Duodenal mucosa (tissue), 2 donors: ENCODE data around the gene ATG14.

Experiments
- H3K27ac ChIP-seq: one replicate; pipeline ENCODE4 v1.7.0; 2013; ENCODE audit warnings: low read depth, low read length
- H3K27me3 ChIP-seq, 2 donors: one replicate each; pipeline ENCODE4 v1.7.0; 2013; ENCODE audit warnings: low read length in 2 of 2, control low read depth in 1 of 2; ENCODE audit not compliant: insufficient read depth in 2 of 2, control insufficient read depth in 1 of 2
- H3K36me3 ChIP-seq, 2 donors: one replicate each; pipeline ENCODE4 v1.7.0; 2013; ENCODE audit warnings: low read length in 2 of 2, control low read depth in 1 of 2; ENCODE audit not compliant: insufficient read depth in 2 of 2, control insufficient read depth in 1 of 2
- H3K4me1 ChIP-seq, 2 donors: one replicate each; pipeline ENCODE4 v1.7.0; 2013; ENCODE audit warnings: low read length in 2 of 2, control low read depth in 1 of 2; ENCODE audit not compliant: insufficient read depth in 2 of 2, control insufficient read depth in 1 of 2
- H3K4me3 ChIP-seq, 2 donors: one replicate each; pipeline ENCODE4 v1.7.0; 2013; ENCODE audit warnings: low read length in 2 of 2, low read depth in 1 of 2
- H3K9ac ChIP-seq, 2 donors: one replicate each; pipeline ENCODE4 v1.7.0; 2013; ENCODE audit warnings: low read length in 2 of 2, low read depth in 1 of 2
- H3K9me3 ChIP-seq, 2 donors: one replicate each; pipeline ENCODE4 v1.7.0; 2013; ENCODE audit warnings: low read length in 2 of 2, control low read depth in 1 of 2; ENCODE audit not compliant: control insufficient read depth in 1 of 2

Gene ATG14

DNA sequence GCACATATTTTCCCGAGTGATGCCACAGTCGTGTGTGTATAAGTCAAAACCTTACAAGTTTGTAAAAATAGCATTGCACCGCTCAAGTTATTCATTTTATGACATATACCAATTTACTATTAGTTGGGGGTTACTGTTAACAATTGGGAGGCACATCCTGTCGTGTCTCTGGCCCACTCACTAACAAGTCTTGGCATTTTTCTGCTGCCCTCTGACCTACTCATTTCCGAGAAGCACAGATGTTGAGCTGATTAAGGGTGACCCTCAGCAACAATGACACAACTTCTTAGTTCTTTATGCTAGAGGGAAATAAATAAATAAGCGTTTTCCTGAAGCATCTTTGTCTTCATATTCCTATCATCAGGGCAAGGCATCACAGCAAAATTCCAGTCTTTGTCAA lies 6.8 kb upstream of the ATG14 start:
- H3K9ac ChIP-seq: no peak overlapping the region
- H3K9me3 ChIP-seq: no peaks in the 10 kb centered on the region
- peaks cover 10% of the 10 kb centered on the region in 2 donors for H3K4me1 ChIP-seq
- H3K4me3 ChIP-seq: no peak overlapping the region
- H3K27me3 ChIP-seq: no peaks in the 10 kb centered on the region
- no peaks in the 10 kb centered on the region for H3K36me3 ChIP-seq
- no peak overlapping the region for H3K27ac ChIP-seq

DNA sequence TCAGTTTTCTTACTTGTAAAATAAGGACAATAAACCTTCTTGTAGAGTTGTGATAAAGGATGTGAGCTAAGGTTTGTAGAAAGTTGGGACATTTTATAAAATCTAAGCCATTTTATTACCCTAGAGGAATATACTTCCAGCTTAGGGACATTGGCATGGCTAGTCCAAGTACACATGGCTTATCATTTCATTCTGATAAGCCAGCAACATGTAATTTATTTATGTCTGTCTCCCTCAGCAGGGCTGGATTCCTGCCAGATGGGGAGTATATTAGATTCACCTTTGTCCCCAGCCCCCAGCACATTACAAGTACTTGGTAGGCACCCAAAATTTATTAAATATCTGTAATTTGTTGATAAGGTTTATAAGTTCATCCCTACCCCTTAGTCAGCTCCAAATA lies 6.3 kb upstream of the ATG14 start:
- H3K27ac ChIP-seq: no peak overlapping the region
- no peaks in the 10 kb centered on the region for H3K27me3 ChIP-seq
- no peaks in the 10 kb centered on the region for H3K36me3 ChIP-seq
- no peaks in the 10 kb centered on the region for H3K9me3 ChIP-seq
- no peak overlapping the region for H3K4me3 ChIP-seq
- H3K9ac ChIP-seq: no peak overlapping the region
- peaks cover 10% of the 10 kb centered on the region in 2 donors for H3K4me1 ChIP-seq

DNA sequence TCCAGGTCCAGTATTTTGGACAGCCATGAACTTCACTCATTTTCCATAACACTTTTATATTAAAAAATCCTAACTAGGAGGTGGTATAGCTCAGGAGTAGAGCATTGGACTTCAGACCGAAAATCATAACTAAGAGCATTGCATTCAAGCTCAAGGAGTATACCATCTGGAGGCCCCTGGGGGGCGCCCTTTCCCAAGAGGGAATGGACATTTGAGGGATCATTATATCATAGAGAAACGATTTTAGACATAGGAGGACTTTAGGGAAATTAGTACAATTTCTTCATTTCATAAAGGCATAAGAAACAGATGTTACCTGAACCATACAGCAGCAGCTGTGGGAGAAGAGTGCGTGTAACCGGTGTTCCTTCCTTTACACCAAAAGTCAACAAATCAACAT lies 5.2 kb upstream of the ATG14 start:
- H3K9me3 ChIP-seq: no peaks in the 10 kb centered on the region
- H3K27me3 ChIP-seq: no peaks in the 10 kb centered on the region
- H3K36me3 ChIP-seq: no peaks in the 10 kb centered on the region
- H3K27ac ChIP-seq: no peak overlapping the region
- no peak overlapping the region for H3K4me3 ChIP-seq
- no peak overlapping the region for H3K9ac ChIP-seq
- H3K4me1 ChIP-seq: peaks cover 18 to 19% of the 10 kb centered on the region in 2 donors

DNA sequence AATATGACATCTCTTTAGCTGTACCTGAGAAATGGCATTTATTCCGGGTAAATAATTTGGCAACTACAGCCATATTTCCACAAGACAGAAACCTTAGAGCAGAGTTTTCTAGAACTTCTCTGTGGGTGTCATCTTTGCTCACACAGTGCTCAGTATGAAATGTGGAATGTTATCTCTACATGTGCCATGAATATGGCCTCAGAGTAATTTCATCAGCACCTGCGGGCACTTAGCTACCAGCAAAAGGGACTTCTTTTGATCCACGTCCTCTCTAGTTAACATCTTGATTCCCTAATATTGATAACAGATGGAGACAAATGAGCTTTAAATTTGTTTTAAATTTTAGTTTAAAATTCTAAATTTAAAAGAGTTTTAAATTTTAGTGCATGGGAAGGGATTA lies 2.9 kb upstream of the ATG14 start:
- H3K9ac ChIP-seq: no peak overlapping the region
- no peak overlapping the region for H3K4me3 ChIP-seq
- no peaks in the 10 kb centered on the region for H3K36me3 ChIP-seq
- H3K27me3 ChIP-seq: no peaks in the 10 kb centered on the region
- H3K9me3 ChIP-seq: no peaks in the 10 kb centered on the region
- H3K27ac ChIP-seq: no peak overlapping the region
- H3K4me1 ChIP-seq: peaks cover 27 to 30% of the 10 kb centered on the region in 2 donors

DNA sequence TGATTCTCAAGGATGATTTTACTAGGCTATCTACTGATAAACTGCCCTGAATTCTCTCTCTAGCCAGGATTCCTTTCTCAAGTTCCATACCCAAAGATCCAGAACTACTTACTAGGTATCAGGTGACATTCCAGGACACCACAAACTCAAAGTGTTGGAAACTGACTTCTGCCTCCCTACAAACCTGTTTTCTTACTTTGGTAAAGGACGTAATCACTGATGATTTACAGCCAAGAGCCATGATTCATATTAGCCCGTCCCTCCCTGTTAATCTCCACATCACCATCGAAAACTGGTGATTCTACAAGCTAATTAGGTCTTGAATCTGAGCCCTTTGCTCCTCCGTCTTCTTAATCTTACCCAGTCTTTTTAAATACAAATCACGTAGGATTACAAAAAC lies 1.0 kb upstream of the ATG14 start:
- Histone ChIP-seq H3K4me3 (peak overlapping the region in 1 of 2 donors; percentile 87), H3K4me1 (peaks cover 22 to 27% of the 10 kb centered on the region in 2 donors), H3K9me3 (no peaks in the 10 kb centered on the region), H3K36me3 (peaks cover 0 to 2% of the 10 kb centered on the region in 2 donors), H3K9ac (peak overlapping the region in 1 of 2 donors; percentile 88), H3K27ac (no peak overlapping the region), H3K27me3 (no peaks in the 10 kb centered on the region)

DNA sequence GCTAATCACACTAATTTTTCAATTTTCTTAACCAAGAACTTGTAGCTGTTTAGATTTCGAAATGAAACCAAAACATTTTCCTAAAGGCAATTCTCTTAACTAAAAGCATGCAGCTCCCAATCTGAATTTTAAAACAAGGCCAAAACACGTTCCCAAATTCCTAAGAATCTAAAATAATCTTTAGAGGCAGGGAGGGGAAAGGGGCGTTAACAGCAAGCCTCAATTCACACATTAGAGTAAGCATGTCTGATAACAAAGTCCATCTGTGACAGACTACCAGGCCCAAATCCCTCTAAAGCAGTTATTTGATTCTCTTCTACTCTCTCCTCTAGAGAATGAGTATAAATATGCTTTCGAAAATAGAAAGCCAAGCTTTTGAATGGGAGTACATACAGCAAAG lies 754 bp downstream of the ATG14 start:
- peak overlapping the region; percentile 87 to 96 for H3K4me3 ChIP-seq
- peak overlapping the region; percentile 88 to 93 for H3K9ac ChIP-seq
- H3K4me1 ChIP-seq: peaks cover 17 to 19% of the 10 kb centered on the region in 2 donors
- H3K27ac ChIP-seq: no peak overlapping the region
- H3K36me3 ChIP-seq: peaks cover 0 to 2% of the 10 kb centered on the region in 2 donors
- H3K27me3 ChIP-seq: no peaks in the 10 kb centered on the region
- H3K9me3 ChIP-seq: no peaks in the 10 kb centered on the region

DNA sequence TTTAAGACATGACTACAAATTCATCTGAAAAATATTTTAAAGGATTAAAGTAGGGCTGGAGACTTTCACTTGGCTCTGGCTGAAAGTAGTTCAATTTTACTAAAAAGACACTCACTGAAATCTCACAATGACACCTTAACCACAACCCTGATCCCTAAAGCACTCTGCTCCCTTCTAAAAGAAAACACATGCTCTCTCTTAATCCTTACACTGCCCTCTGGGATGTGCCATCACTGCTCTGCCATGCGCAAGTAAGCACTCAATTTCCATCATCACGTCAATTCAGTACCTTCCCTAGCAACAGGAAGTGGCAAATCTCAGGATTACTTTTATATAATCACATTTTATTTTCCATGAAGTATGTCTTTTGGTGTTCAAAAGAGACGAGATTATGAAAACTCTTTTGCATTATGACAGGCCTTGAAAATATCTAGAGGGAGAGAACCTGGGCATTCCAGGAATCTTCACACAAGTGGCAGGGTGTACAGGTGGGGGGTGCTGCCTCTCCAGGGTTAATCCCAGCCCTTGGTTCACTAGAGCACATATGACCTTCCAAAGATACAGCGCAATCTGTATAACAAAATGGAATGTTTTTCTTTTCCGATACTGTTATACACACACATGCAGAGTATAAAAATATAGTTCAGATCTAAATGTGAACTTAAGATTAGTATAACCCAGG lies 7.3 kb downstream of the ATG14 start:
- Histone ChIP-seq H3K4me3 (no peak overlapping the region), H3K36me3 (peaks cover 0 to 2% of the 10 kb centered on the region in 2 donors), H3K27me3 (no peaks in the 10 kb centered on the region), H3K4me1 (no peaks in the 10 kb centered on the region), H3K27ac (no peak overlapping the region), H3K9me3 (no peaks in the 10 kb centered on the region), H3K9ac (no peak overlapping the region)

DNA sequence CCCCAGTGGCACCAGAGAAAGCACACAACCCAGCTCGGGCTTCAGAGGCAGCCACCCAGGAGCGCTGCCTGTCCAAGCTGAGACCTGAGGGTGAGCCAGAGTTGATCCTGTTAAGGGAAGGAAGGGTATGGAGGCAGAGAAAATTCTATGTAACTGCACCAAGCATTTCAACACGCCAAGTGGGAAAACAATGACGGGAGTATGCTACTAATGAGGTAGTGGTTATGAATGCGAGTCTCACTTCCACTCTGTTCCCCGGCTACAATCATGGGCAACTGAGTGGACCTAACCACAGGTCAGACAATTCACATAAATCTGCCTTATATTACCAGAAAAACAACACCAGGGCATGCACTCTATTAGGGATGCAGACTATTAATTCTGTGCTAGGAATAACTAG lies 9.9 kb downstream of the ATG14 start:
- Histone ChIP-seq H3K27ac (no peak overlapping the region), H3K4me1 (no peaks in the 10 kb centered on the region), H3K27me3 (no peaks in the 10 kb centered on the region), H3K9ac (no peak overlapping the region), H3K4me3 (no peak overlapping the region), H3K9me3 (no peaks in the 10 kb centered on the region), H3K36me3 (no peaks in the 10 kb centered on the region)

DNA sequence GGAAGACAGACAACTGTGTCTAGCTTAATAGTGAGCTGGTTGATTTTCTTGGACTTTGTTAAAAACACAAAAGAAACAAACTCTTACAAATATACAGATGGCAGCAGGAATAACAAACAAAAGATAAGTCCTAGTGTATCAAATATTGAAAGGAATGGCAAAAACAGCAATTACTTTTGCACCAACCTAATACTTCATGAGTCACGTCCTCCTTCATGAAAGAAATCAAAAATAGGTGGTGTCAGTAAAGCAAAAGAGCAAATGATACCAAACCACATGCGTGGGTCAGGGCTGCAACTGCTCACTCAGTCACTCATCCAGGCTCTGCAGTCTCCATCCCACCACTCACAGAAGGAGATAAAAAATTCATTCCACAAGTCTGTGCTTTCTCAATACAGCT lies 11.8 kb downstream of the ATG14 start:
- Histone ChIP-seq H3K4me1 (no peaks in the 10 kb centered on the region), H3K9me3 (no peaks in the 10 kb centered on the region), H3K27ac (no peak overlapping the region), H3K9ac (no peak overlapping the region), H3K36me3 (peaks cover 0 to 11% of the 10 kb centered on the region in 2 donors), H3K27me3 (no peaks in the 10 kb centered on the region), H3K4me3 (no peak overlapping the region)

DNA sequence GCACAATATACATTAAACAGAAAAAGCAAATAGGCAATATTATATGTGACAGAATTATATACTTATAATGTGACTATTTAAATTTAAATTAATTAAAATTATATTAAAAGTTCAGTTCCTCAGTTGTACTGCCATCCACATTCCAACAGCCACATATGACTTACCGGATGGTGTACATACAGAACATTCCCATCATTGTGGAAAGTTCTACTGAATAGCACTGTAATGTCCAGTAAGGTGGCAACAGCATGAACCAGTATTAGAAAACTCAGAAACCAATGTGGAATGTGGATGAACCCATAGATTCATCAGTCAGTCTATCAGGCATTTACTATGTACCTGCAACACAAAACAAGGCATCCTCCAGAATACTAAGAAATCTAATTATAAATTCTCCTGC lies 12.4 kb downstream of the ATG14 start:
- Histone ChIP-seq H3K27me3 (no peaks in the 10 kb centered on the region), H3K9ac (no peak overlapping the region), H3K4me1 (no peaks in the 10 kb centered on the region), H3K27ac (no peak overlapping the region), H3K4me3 (no peak overlapping the region), H3K36me3 (peaks cover 0 to 16% of the 10 kb centered on the region in 2 donors), H3K9me3 (no peaks in the 10 kb centered on the region)
